ENCODE measurements around the gene PARP4. TPM values are rescaled to one million over a fixed set of nuclear protein-coding genes. Genes with fewer than 3 reads are reported as not detected.

The PARP4 gene
- total and polyA plus RNA-seq, 2 of the 4 experiments (the other 2 are of a cell fraction): 31.7 to 50.2 TPM

- BruUV-seq (replicated peaks): no TSS peak
- Histone ChIP-seq H3K36me3 (ENCODE audit: control insufficient read depth, insufficient read depth, low read length) (peaks cover 49% of the 10 kb centered on the region), H2BK15ac (ENCODE audit: low read depth, low read length) (no peak overlapping the region), H4K5ac (ENCODE audit: low read depth, low read length) (no peak overlapping the region), H4K91ac (ENCODE audit: insufficient read depth, low read depth, low read length) (no peak overlapping the region), H2BK120ac (ENCODE audit: low read depth, low read length) (no peak overlapping the region), H3K14ac (replicated peaks; ENCODE audit: low read depth, low read length) (no peak overlapping the region), H3K79me1 (ENCODE audit: low read depth in 1 of 2, low read length in 2 of 2) (no peaks in the 10 kb centered on the region; a peak in 1 of 4 replicates), H2BK20ac (ENCODE audit: low read depth, low read length) (no peak overlapping the region), H3K23ac (ENCODE audit: low read depth, low read length) (no peak overlapping the region), H2BK5ac (ENCODE audit: low read depth, low read length, poor library complexity, severe bottlenecking) (no peak overlapping the region), H4K8ac (ENCODE audit: low read depth in 2 of 2, low read length in 2 of 2) (no peak overlapping the region), H3K4me2 (ENCODE audit: low read depth, low read length) (no peak overlapping the region), H3K9me3 (ENCODE audit: control insufficient read depth, insufficient read depth, low read length) (no peaks in the 10 kb centered on the region), H2AK9ac (replicated peaks; ENCODE audit: low read depth, low read length, poor library complexity) (no peak overlapping the region), H2AK5ac (ENCODE audit: low read depth, low read length) (no peak overlapping the region), H3K56ac (ENCODE audit: extremely low read depth, insufficient read depth, low read length) (no peak overlapping the region), H3K4me3 (ENCODE audit: insufficient read depth, low read depth, low read length) (no peak overlapping the region), H3K27me3 (ENCODE audit: control insufficient read depth, insufficient read depth, low read length) (no peaks in the 10 kb centered on the region), H3K4ac (ENCODE audit: low read depth, low read length) (no peak overlapping the region), H3K4me1 (ENCODE audit: control insufficient read depth, insufficient read depth, low read length) (no peaks in the 10 kb centered on the region), H2AFZ (replicated peaks; ENCODE audit: low read length, poor library complexity) (no peak overlapping the region), H3K9ac (ENCODE audit: low read depth, low read length) (no peak overlapping the region), H3K18ac (ENCODE audit: low read depth, low read length) (no peak overlapping the region), H3K9me1 (ENCODE audit: insufficient read depth, low read length) (peaks cover 3% of the 10 kb centered on the region; the same call in 1 of the 2 replicates), H3K27ac (ENCODE audit: insufficient read depth, low read length) (no peak overlapping the region), H4K20me1 (ENCODE audit: insufficient read depth, low read length) (no peaks in the 10 kb centered on the region; the same call in 1 of the 2 replicates)
- no peak for ATAC-seq (ENCODE audit: low read depth)
- WGBS, 2 experiments (ENCODE audit: extremely low coverage in 2 of 2, insufficient read length in 1 of 2): no CpG with 5 or more reads among the region's 6 CpGs
- ChIA-PET POLR2A (ENCODE audit: unreplicated experiment) (no interaction called here), CTCF (interaction anchor here (0.7 kb wide), 1 partner anchor 1235 kb away, joined by 5 read pairs; no protein-coding TSS in a partner anchor)
- intact Hi-C loops (cut with micrococcal nuclease): no loop called here
- no peak for DNase-seq
- in situ Hi-C loops (cut with MboI; ENCODE audit: low sequenced_read_pairs): no loop called here
- dilution Hi-C loops (cut with HindIII; ENCODE audit: low sequenced_read_pairs, unreplicated experiment): no loop called here
- TF ChIP-seq CHD1 (IDR thresholded peaks at IDR 0.05; ENCODE audit: low read depth, low read length): no peak
- TF ChIP-seq FOS (IDR thresholded peaks at IDR 0.05; ENCODE audit: low read depth, low read length): no peak
- no peak for TF ChIP-seq POLR2A (IDR thresholded peaks at IDR 0.05; ENCODE audit: low read depth, low read length)
- TF ChIP-seq RAD21 (IDR thresholded peaks at IDR 0.05; ENCODE audit: low read length): no peak
- TF ChIP-seq MAZ (IDR thresholded peaks at IDR 0.05; ENCODE audit: borderline replicate concordance, low read depth, low read length): no peak
- TF ChIP-seq CTCF (conservative IDR thresholded peaks at IDR 0.05; ENCODE audit: low read depth, low read length): no peak
- no peak for TF ChIP-seq ELK1 (IDR thresholded peaks at IDR 0.05; ENCODE audit: borderline replicate concordance, low read depth, low read length)
- no peak for TF ChIP-seq RCOR1 (IDR thresholded peaks at IDR 0.05; ENCODE audit: insufficient replicate concordance, low read length)
- no peak for TF ChIP-seq RFX5 (IDR thresholded peaks at IDR 0.05; ENCODE audit: low read depth, low read length)
- TF ChIP-seq MXI1 (IDR thresholded peaks at IDR 0.05; ENCODE audit: borderline replicate concordance, low read depth, low read length): no peak
- no peak for TF ChIP-seq CEBPB (IDR thresholded peaks at IDR 0.05; ENCODE audit: low read depth, low read length)
- no peak for TF ChIP-seq NFE2L2 (IDR thresholded peaks at IDR 0.05; ENCODE audit: low read depth, low read length)
- TF ChIP-seq MAFK (IDR thresholded peaks at IDR 0.05; ENCODE audit: low read depth, low read length): no peak
- TF ChIP-seq SMC3 (IDR thresholded peaks at IDR 0.05; ENCODE audit: low read depth, low read length): no peak
- TF ChIP-seq USF2 (IDR thresholded peaks at IDR 0.05; ENCODE audit: low read depth, low read length): no peak
- no peak for TF ChIP-seq BHLHE40 (IDR thresholded peaks at IDR 0.05; ENCODE audit: low read depth, low read length)
Observed at GRCh38 chr13:24450530-24450929, 62.0 kb downstream of the PARP4 start.

Measured in IMR-90 (cell line).